Progenitor cell of endocrine pancreas (in vitro differentiated cells): ENCODE data around the gene FER. TPM values are rescaled to one million over a fixed set of nuclear protein-coding genes. Genes with fewer than 3 reads are reported as not detected.

ENCODE experiments used
- DNase-seq: peaks from one replicate; pipeline ENCODE4 v3.0.0; 2021; ENCODE audit warnings: low spot score; ENCODE audit not compliant: unreplicated experiment
- H3K27ac Mint-ChIP-seq: 2 replicates; pipeline ENCODE4 v1.8.0; 2021; ENCODE audit warnings: mild to moderate bottlenecking, moderate library complexity, mixed read lengths
- H3K27me3 Mint-ChIP-seq: 2 replicates; pipeline ENCODE4 v1.8.0; 2021; ENCODE audit warnings: mixed read lengths
- H3K36me3 Mint-ChIP-seq: 2 replicates; pipeline ENCODE4 v1.8.0; 2022; ENCODE audit warnings: mixed read lengths; ENCODE audit not compliant: insufficient read depth
- H3K4me1 Mint-ChIP-seq: 2 replicates; pipeline ENCODE4 v1.8.0; 2021; ENCODE audit warnings: low read depth, mixed read lengths
- H3K4me3 Mint-ChIP-seq: 2 replicates; pipeline ENCODE4 v1.8.0; 2021; ENCODE audit warnings: low read depth, mild to moderate bottlenecking, moderate library complexity, mixed read lengths
- H3K9me3 Mint-ChIP-seq: 2 replicates; pipeline ENCODE4 v1.8.0; 2021; ENCODE audit warnings: low read depth, mixed read lengths
- total RNA-seq: library from RNA; stranded (reverse); gene quantifications from 2 replicates; pipeline ENCODE4 v1.2.1, GENCODE V29; 2021
- TF ChIP-seq, protein P1 (sequence below): fragments of 200-600 bp; sonication (generic); IDR thresholded peaks from one replicate; pipeline ENCODE4 v1.5.0; 2021; ENCODE audit warnings: antibody characterized with exemption, mild to moderate bottlenecking; ENCODE audit not compliant: unreplicated experiment

The FER gene
- total RNA-seq, 1 donor from 2014 or later, result 34.8 TPM

DNA sequence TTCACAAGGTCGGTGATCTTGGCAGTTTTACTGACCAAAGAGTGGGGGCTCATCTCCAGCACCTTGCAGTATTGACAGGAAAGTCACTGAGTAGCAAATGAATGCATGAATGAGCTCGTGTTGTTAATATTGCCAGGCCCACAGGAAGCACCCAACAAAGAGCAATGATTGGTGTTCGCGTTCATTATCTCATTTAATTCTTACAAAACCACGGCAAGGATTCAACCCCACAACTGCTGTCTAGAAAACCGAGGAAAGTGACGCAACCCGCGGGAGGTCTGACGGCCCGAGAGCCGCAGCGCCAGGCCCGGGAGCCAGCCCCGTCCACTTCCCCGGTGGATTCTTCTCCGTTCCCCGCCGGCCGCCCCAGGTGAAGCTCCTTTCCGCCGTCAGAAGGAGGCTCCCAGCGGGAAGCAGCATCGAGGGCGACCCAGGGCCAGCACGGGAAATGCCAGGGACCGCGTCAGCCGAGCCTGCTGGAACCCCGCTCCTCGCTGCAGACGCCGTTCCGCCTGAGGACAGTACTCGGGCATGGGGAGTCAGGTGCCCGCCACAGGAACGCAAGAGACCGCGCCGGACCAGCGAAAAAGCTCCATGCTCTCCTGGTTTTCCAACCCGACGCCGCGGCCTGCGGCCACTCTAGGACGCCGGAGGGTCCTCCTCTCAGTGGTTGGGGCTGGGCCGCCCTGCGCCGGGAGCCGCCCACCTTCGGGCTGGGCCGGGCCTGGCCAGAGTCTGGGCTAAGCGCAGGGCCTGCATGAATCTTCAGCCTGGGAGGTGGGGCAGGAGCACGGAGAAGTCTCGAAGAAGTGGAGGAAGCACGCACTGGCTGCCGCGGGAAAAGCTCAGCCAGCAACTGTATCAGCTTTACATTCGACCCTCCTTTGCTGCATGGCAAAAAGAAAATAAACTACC, 19.8 kb upstream of the FER start:
- Mint-ChIP-seq H3K4me1 (peaks cover 17% of the 10 kb centered on the region), H3K27me3 (peaks cover 6% of the 10 kb centered on the region), H3K9me3 (no peaks in the 10 kb centered on the region), H3K36me3 (no peaks in the 10 kb centered on the region), H3K27ac (peak overlapping the region; percentile 98), H3K4me3 (peak overlapping the region; percentile 90)
- TF ChIP-seq, protein P1, sequence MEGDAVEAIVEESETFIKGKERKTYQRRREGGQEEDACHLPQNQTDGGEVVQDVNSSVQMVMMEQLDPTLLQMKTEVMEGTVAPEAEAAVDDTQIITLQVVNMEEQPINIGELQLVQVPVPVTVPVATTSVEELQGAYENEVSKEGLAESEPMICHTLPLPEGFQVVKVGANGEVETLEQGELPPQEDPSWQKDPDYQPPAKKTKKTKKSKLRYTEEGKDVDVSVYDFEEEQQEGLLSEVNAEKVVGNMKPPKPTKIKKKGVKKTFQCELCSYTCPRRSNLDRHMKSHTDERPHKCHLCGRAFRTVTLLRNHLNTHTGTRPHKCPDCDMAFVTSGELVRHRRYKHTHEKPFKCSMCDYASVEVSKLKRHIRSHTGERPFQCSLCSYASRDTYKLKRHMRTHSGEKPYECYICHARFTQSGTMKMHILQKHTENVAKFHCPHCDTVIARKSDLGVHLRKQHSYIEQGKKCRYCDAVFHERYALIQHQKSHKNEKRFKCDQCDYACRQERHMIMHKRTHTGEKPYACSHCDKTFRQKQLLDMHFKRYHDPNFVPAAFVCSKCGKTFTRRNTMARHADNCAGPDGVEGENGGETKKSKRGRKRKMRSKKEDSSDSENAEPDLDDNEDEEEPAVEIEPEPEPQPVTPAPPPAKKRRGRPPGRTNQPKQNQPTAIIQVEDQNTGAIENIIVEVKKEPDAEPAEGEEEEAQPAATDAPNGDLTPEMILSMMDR, result no peak
- DNase-seq, result peak; percentile 83

DNA sequence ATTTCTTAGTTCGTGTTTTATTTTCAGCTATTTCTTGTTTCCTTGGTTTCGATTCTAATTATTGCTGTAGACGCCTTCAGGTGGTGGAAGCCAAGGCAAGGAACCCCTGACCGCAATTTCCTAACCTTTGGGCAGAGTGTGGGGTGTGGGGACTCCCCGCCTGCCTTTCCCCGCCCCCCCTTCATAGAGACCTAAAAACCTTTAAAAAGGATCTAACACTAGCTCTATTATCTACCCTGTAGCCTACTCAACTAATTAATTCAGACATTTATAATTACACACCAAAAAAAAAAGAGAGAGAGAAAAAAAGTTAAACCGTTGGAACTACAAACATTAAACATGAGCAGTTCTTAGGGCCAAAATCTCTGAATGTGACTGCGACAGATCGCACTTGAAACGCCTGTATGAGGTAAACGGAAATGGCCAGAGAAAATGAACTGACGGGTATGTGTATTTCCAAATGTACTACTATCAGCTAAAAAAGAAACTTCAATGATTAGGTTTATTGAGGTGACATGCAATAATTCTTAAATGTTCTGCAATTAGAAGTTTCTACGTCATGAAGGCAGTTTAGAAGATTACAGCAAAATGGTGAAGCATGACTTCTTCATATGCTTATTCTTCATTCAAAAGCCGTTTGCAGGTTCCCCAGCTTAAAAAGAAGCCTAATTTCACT, 19.0 kb upstream of the FER start:
- H3K9me3 Mint-ChIP-seq, result no peaks in the 10 kb centered on the region
- TF ChIP-seq, protein P1, result no peak
- peaks cover 6% of the 10 kb centered on the region for H3K27me3 Mint-ChIP-seq
- peak overlapping the region; percentile 90 for H3K27ac Mint-ChIP-seq
- H3K36me3 Mint-ChIP-seq, result no peaks in the 10 kb centered on the region
- peak overlapping the region; percentile 90 for H3K4me3 Mint-ChIP-seq
- peaks cover 17% of the 10 kb centered on the region for H3K4me1 Mint-ChIP-seq
- DNase-seq, result no peak

GRCh38 chr5:108729242-108729615, 18.5 kb upstream of the FER start:
- Mint-ChIP-seq H3K4me1 (peaks cover 17% of the 10 kb centered on the region), H3K27ac (no peak overlapping the region), H3K27me3 (peaks cover 6% of the 10 kb centered on the region), H3K4me3 (no peak overlapping the region), H3K36me3 (no peaks in the 10 kb centered on the region), H3K9me3 (no peaks in the 10 kb centered on the region)
- TF ChIP-seq, protein P1, result no peak
- DNase-seq, result no peak

DNA sequence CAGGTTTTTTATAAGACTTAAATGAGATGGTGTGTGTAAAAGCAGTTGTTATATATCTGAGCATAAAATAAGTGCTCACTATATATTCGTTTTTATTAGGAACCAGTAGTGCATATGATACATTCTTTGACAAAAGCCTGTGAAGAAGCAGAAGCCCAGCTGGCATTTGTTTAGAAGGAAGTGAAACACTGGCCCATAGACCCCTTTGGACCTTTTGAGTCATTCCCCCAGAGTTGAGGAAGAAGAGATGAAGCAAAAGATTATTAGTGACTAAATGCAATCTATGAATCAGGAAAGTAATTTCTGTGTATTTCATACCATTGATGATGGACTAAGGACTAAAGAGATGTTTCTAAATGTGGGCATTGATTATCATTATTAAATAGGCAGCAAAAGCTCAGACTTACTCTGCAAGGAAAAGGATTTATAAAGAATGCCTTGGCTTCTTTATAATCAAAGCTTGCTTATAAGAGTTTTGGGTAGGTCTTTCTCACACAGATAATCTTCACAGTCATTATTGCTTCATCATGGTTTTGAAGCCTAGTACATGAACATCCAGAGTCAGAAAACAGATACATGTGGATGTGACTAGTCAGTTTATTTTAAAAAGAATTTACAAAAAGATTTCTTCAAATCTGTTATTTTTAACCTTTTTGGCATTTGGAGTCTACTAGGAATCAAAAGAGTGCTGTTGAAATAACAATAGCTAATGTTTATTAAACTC, 16.9 kb upstream of the FER start:
- no peaks in the 10 kb centered on the region for H3K9me3 Mint-ChIP-seq
- no peak overlapping the region for H3K27ac Mint-ChIP-seq
- H3K27me3 Mint-ChIP-seq, result peaks cover 6% of the 10 kb centered on the region
- H3K4me1 Mint-ChIP-seq, result peaks cover 20% of the 10 kb centered on the region
- no peak overlapping the region for H3K4me3 Mint-ChIP-seq
- TF ChIP-seq, protein P1, result no peak
- no peak for DNase-seq
- H3K36me3 Mint-ChIP-seq, result no peaks in the 10 kb centered on the region

GRCh38 chr5:108735790-108736189, 11.9 kb upstream of the FER start:
- no peaks in the 10 kb centered on the region for H3K27me3 Mint-ChIP-seq
- H3K36me3 Mint-ChIP-seq, result no peaks in the 10 kb centered on the region
- TF ChIP-seq, protein P1, result no peak
- H3K27ac Mint-ChIP-seq, result no peak overlapping the region
- no peaks in the 10 kb centered on the region for H3K9me3 Mint-ChIP-seq
- DNase-seq, result no peak
- H3K4me1 Mint-ChIP-seq, result peaks cover 7% of the 10 kb centered on the region
- no peak overlapping the region for H3K4me3 Mint-ChIP-seq
